Smooth muscle cell (in vitro differentiated cells): ENCODE data around the gene HTRA1. TPM values are rescaled to one million over a fixed set of nuclear protein-coding genes. Genes with fewer than 3 reads are reported as not detected.

Experiments used
- DNase-seq: peaks from one replicate; lab custom pipeline; 2025; ENCODE audit not compliant: unreplicated experiment; lab: John Stamatoyannopoulos, UW
- H2AFZ ChIP-seq: fragments of 200-600 bp; sonication (generic); 2 replicates; pipeline ENCODE4 v1.6.0; 2016; ENCODE audit warnings: antibody characterized with exemption, low read depth, mild to moderate bottlenecking
- H3F3A ChIP-seq: fragments of 200-600 bp; sonication (generic); 2 replicates; pipeline ENCODE4 v1.6.0; 2017; ENCODE audit warnings: antibody characterized with exemption, low read depth
- H3K27ac ChIP-seq: fragments of 200-600 bp; sonication (generic); 2 replicates; pipeline ENCODE4 v1.5.1; 2016; ENCODE audit warnings: low read depth, mild to moderate bottlenecking
- H3K27me3 ChIP-seq: fragments of 200-600 bp; sonication (generic); 2 replicates; pipeline ENCODE4 v1.6.1; 2016; ENCODE audit warnings: low read depth, mild to moderate bottlenecking
- H3K36me3 ChIP-seq: fragments of 200-600 bp; sonication (generic); 2 replicates; pipeline ENCODE4 v1.5.1; 2016; ENCODE audit warnings: low read depth
- H3K4me1 ChIP-seq: fragments of 200-600 bp; sonication (generic); 2 replicates; pipeline ENCODE4 v1.5.1; 2016; ENCODE audit warnings: low read depth
- H3K4me2 ChIP-seq: fragments of 200-600 bp; sonication (generic); 2 replicates; pipeline ENCODE4 v1.6.0; 2016; ENCODE audit warnings: mild to moderate bottlenecking
- H3K4me3 ChIP-seq: fragments of 200-600 bp; sonication (generic); 2 replicates; pipeline ENCODE4 v1.5.1; 2016; ENCODE audit warnings: mild to moderate bottlenecking
- H3K79me2 ChIP-seq: fragments of 200-600 bp; sonication (generic); 2 replicates; pipeline ENCODE4 v1.6.0; 2016; ENCODE audit warnings: low read depth, mild to moderate bottlenecking
- H3K9ac ChIP-seq: fragments of 200-600 bp; sonication (generic); 2 replicates; pipeline ENCODE4 v1.6.0; 2016; ENCODE audit warnings: low read depth
- H3K9me3 ChIP-seq: fragments of 200-600 bp; sonication (generic); replicated peaks from 2 replicates; pipeline ENCODE4 v1.5.1; 2016; ENCODE audit warnings: low read depth
- H4K20me1 ChIP-seq: fragments of 200-600 bp; sonication (generic); 2 replicates; pipeline ENCODE4 v1.6.0; 2016; ENCODE audit warnings: low read depth
- WGBS: methylation state at CpG from one replicate; pipeline ENCODE4 v1.1.7; 2016; ENCODE audit warnings: low lambda C conversion rate; 5-methylcytosine and 5-hydroxymethylcytosine counted together
- polyA plus RNA-seq: library from polyadenylated mRNA; unstranded; fragments of >200 nt; fragmentation: Nextera tagmentation; extraction: Ambion mirVana; gene quantifications from 2 replicates; pipeline ENCODE4 v1.2.1, GENCODE V29; 2016
- total RNA-seq: library from RNA; depleted of rRNA; stranded (reverse); fragments of >200 nt; gene quantifications from 2 replicates; pipeline ENCODE4 v1.2.3, GENCODE V29; 2014
- TF ChIP-seq, protein P1 (sequence below): fragments of 200-600 bp; sonication (generic); IDR thresholded peaks from 2 replicates; pipeline ENCODE4 v1.5.1; 2017; ENCODE audit warnings: borderline replicate concordance, mild to moderate bottlenecking, antibody characterized with exemption; ENCODE audit not compliant: insufficient read depth, poor library complexity, severe bottlenecking

The HTRA1 gene
- total and polyA plus RNA-seq, 2 experiments from 2014 or later: 175 to 257 TPM

DNA sequence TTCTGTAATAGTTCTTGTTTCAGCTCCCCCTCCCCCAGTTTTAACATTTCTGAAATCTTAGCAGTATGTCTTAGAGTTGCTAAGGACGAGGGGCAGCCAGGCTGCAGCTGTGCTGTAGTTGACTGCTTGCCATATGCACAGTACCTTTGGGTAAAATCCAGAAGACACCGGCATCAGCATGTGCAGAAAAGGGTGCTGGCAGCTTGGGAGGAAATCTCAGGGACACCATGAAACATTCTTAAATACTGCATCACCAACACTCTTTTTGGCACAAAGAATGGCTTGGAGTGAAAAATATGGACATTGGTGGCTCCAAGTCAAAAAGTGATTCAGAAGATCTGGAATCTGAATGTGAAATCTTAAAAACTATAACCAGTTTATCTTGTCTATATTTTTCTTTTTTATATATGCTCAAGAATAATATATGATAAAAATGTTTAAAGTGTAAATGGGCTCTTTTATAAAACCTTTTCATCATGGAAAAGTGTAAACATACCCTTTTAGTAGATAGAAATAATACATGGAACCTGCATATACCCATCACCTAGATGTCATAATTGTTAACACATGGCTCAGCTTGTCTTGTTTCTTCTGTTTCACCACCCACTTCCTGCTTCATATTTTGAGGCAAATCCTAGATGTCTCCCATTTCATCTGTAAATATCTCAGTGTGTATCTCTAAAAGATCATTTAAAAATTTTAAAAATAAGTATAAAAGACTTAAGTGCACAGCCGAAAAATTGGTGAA is 41.3 kb upstream of the HTRA1 start:
- no peak for DNase-seq
- Histone ChIP-seq H3K4me2 (no peak overlapping the region), H3K4me3 (no peak overlapping the region), H3K36me3 (peaks cover 5% of the 10 kb centered on the region), H4K20me1 (no peaks in the 10 kb centered on the region), H3K79me2 (no peaks in the 10 kb centered on the region), H2AFZ (no peak overlapping the region), H3F3A (no peaks in the 10 kb centered on the region), H3K9me3 (no peaks in the 10 kb centered on the region), H3K4me1 (no peaks in the 10 kb centered on the region), H3K27ac (no peak overlapping the region), H3K9ac (no peak overlapping the region), H3K27me3 (no peaks in the 10 kb centered on the region)
- TF ChIP-seq, protein P1, sequence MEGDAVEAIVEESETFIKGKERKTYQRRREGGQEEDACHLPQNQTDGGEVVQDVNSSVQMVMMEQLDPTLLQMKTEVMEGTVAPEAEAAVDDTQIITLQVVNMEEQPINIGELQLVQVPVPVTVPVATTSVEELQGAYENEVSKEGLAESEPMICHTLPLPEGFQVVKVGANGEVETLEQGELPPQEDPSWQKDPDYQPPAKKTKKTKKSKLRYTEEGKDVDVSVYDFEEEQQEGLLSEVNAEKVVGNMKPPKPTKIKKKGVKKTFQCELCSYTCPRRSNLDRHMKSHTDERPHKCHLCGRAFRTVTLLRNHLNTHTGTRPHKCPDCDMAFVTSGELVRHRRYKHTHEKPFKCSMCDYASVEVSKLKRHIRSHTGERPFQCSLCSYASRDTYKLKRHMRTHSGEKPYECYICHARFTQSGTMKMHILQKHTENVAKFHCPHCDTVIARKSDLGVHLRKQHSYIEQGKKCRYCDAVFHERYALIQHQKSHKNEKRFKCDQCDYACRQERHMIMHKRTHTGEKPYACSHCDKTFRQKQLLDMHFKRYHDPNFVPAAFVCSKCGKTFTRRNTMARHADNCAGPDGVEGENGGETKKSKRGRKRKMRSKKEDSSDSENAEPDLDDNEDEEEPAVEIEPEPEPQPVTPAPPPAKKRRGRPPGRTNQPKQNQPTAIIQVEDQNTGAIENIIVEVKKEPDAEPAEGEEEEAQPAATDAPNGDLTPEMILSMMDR: no peak
- WGBS: 88% methylated on average over 3 of the region's 3 CpGs

- H3K27me3 ChIP-seq: no peaks in the 10 kb centered on the region
- no peaks in the 10 kb centered on the region for H4K20me1 ChIP-seq
- H3K4me1 ChIP-seq: no peaks in the 10 kb centered on the region
- TF ChIP-seq, protein P1: no peak
- no peak overlapping the region for H3K9ac ChIP-seq
- 85% methylated on average over 3 of the region's 3 CpGs for WGBS
- no peaks in the 10 kb centered on the region for H3K79me2 ChIP-seq
- H2AFZ ChIP-seq: no peak overlapping the region
- no peak overlapping the region for H3K27ac ChIP-seq
- H3F3A ChIP-seq: no peaks in the 10 kb centered on the region
- H3K4me3 ChIP-seq: no peak overlapping the region
- no peaks in the 10 kb centered on the region for H3K9me3 ChIP-seq
- DNase-seq: no peak
- peaks cover 5% of the 10 kb centered on the region for H3K36me3 ChIP-seq
- no peak overlapping the region for H3K4me2 ChIP-seq
These were observed 40.7 kb upstream of the HTRA1 start for GRCh38 chr10:122420624-122421007.

DNA sequence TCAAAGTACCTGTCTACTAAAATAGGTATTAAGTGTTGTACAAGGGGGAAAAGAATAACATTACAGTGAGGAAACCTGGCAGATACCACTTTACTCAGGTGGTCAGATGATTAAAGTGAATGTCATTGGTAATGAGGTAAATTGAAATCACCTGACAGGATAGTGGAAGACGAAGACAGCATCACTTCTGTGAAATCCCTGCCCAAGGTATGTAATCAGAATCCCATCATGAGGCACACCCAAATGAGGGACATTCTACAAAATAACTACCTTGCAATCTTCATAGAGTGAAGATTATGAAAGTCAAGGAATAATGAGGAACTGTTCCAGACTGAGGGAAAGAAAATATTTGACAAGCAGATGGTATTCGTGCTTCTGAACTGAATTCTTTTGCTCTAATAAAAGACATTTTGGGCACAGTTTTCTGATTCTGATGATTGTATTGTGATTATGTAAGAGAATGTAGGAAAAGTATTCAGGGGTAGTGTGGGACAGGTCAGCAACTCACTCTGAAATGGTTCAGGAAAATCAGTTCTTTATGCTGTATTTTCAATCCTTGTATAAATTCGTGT is 40.2 kb upstream of the HTRA1 start:
- 83% methylated on average over 3 of the region's 3 CpGs for WGBS
- no peaks in the 10 kb centered on the region for H3K9me3 ChIP-seq
- H3K79me2 ChIP-seq: no peaks in the 10 kb centered on the region
- H4K20me1 ChIP-seq: no peaks in the 10 kb centered on the region
- no peaks in the 10 kb centered on the region for H3F3A ChIP-seq
- H3K4me1 ChIP-seq: no peaks in the 10 kb centered on the region
- H3K4me2 ChIP-seq: no peak overlapping the region
- TF ChIP-seq, protein P1: no peak
- no peak for DNase-seq
- H2AFZ ChIP-seq: no peak overlapping the region
- no peak overlapping the region for H3K27ac ChIP-seq
- no peak overlapping the region for H3K4me3 ChIP-seq
- H3K27me3 ChIP-seq: no peaks in the 10 kb centered on the region
- H3K9ac ChIP-seq: no peak overlapping the region
- H3K36me3 ChIP-seq: peaks cover under 1% of the 10 kb centered on the region

- DNase-seq: no peak
- Histone ChIP-seq H3K4me3 (no peak overlapping the region), H3K4me1 (no peaks in the 10 kb centered on the region), H3K9me3 (no peaks in the 10 kb centered on the region), H3K27me3 (no peaks in the 10 kb centered on the region), H3K27ac (no peak overlapping the region), H2AFZ (no peak overlapping the region), H3K79me2 (no peaks in the 10 kb centered on the region), H4K20me1 (no peaks in the 10 kb centered on the region), H3K36me3 (no peaks in the 10 kb centered on the region), H3K4me2 (no peak overlapping the region), H3F3A (no peaks in the 10 kb centered on the region), H3K9ac (no peak overlapping the region)
- TF ChIP-seq, protein P1: no peak
These were observed 39.6 kb upstream of the HTRA1 start for GRCh38 chr10:122421742-122422141.
